Suprapubic skin (tissue), 4 donors: ENCODE data around the gene CCNB3. TPM values are rescaled to one million over a fixed set of nuclear protein-coding genes. Genes with fewer than 3 reads are reported as not detected.

Experiments used
- DNase-seq, 2 donors: peaks; one replicate each; pipeline ENCODE4 v3.0.0-alpha.2; 2019; ENCODE audit warnings: low spot score in 2 of 2
- H3K27ac ChIP-seq: fragments of 200-600 bp; sonication (generic); one replicate; pipeline ENCODE4 v1.5.1; 2019
- H3K27me3 ChIP-seq: fragments of 200-600 bp; sonication (generic); one replicate; pipeline ENCODE4 v1.5.1; 2019
- H3K36me3 ChIP-seq: fragments of 200-600 bp; sonication (generic); one replicate; pipeline ENCODE4 v1.5.1; 2019
- H3K4me1 ChIP-seq: fragments of 200-600 bp; sonication (generic); one replicate; pipeline ENCODE4 v1.5.1; 2019
- H3K4me3 ChIP-seq: fragments of 200-600 bp; sonication (generic); one replicate; pipeline ENCODE4 v1.5.1; 2019; ENCODE audit warnings: mild to moderate bottlenecking
- H3K9me3 ChIP-seq: fragments of 200-600 bp; sonication (generic); one replicate; pipeline ENCODE4 v1.5.1; 2019
- EP300 ChIP-seq: sonication (generic); formaldehyde crosslinking; IDR thresholded peaks from one replicate; pipeline ENCODE4 v1.6.1; 2017; ENCODE audit warnings: antibody characterized with exemption
- POLR2A ChIP-seq, 2 donors: fragments of 450-650 bp; IDR thresholded peaks; one replicate each; pipeline ENCODE4 v1.6.1; 2017; ENCODE audit warnings: antibody characterized with exemption in 2 of 2, mild to moderate bottlenecking in 2 of 2, moderate library complexity in 2 of 2
- POLR2AphosphoS5 ChIP-seq, 3 donors: sonication (generic); formaldehyde crosslinking; IDR thresholded peaks; one replicate each; pipeline ENCODE4 v1.6.1; 2017; ENCODE audit warnings: antibody characterized with exemption in 3 of 3
- WGBS: methylation state at CpG from one replicate; pipeline ENCODE4 v1.1.5; 2018; 5-methylcytosine and 5-hydroxymethylcytosine counted together
- total RNA-seq, 4 donors: library from RNA; depleted of rRNA; stranded (reverse); fragments of >200 nt; gene quantifications; one replicate each; pipeline ENCODE4 v1.1.0, GENCODE V29; 2016
- TF ChIP-seq, protein P1 (sequence below), 2 donors: fragments of 200-600 bp in 1 of 2; fragments of 450-650 bp in 1 of 2; sonication (generic) in 1 of 2; IDR thresholded peaks; one replicate each; pipeline ENCODE4 v1.5.1; 2016 to 2019; ENCODE audit warnings: antibody characterized with exemption in 2 of 2, mild to moderate bottlenecking in 1 of 2, moderate library complexity in 1 of 2

Gene CCNB3, protein sequence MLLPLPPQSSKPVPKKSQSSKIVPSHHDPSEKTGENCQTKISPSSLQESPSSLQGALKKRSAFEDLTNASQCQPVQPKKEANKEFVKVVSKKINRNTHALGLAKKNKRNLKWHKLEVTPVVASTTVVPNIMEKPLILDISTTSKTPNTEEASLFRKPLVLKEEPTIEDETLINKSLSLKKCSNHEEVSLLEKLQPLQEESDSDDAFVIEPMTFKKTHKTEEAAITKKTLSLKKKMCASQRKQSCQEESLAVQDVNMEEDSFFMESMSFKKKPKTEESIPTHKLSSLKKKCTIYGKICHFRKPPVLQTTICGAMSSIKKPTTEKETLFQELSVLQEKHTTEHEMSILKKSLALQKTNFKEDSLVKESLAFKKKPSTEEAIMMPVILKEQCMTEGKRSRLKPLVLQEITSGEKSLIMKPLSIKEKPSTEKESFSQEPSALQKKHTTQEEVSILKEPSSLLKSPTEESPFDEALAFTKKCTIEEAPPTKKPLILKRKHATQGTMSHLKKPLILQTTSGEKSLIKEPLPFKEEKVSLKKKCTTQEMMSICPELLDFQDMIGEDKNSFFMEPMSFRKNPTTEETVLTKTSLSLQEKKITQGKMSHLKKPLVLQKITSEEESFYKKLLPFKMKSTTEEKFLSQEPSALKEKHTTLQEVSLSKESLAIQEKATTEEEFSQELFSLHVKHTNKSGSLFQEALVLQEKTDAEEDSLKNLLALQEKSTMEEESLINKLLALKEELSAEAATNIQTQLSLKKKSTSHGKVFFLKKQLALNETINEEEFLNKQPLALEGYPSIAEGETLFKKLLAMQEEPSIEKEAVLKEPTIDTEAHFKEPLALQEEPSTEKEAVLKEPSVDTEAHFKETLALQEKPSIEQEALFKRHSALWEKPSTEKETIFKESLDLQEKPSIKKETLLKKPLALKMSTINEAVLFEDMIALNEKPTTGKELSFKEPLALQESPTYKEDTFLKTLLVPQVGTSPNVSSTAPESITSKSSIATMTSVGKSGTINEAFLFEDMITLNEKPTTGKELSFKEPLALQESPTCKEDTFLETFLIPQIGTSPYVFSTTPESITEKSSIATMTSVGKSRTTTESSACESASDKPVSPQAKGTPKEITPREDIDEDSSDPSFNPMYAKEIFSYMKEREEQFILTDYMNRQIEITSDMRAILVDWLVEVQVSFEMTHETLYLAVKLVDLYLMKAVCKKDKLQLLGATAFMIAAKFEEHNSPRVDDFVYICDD (N-terminal part only)
- total RNA-seq: 1 to 10 TPM in 1 of 4 donors, under 1 TPM in 3; 0.36 to 8.8 (median 0.82) TPM

DNA sequence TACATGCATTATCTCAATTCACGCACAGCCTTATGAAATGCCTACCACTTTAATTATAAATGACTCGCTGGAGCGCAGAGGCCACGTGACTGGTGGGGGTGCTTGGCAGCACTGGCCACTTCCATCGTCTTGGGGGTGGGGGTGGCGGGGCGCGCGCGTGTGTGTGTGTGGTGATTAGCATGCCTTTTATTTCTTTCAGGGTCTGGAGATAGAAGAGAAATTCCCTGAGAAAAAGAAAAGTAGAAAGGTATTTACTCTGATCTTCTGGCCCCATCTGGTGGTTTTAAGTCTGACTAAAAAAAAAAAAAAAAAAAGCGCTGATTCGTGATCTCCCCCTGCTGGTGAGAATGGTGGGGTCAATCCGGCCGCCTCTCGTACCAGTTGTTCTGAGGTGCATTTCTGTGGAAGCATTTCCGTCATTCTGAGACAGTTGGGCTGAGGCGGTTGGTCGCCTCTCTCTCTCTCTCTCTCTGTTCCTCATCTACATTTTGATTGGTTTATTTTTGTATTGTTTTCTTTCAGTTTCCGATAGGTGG, at the start of gene CCNB3:
Gene CCNB3, plus strand, starts transcription at position 402 of the 536 bp plus-strand sequence. CDS start 80,399 bp downstream, outside the sequence.
- H3K4me1 ChIP-seq: peaks cover 5% of the 10 kb centered on the region
- WGBS: 10% methylated on average over 19 of the region's 19 CpGs
- H3K36me3 ChIP-seq: no peaks in the 10 kb centered on the region
- H3K9me3 ChIP-seq: no peaks in the 10 kb centered on the region
- no peak for TF ChIP-seq POLR2A (IDR thresholded peaks at IDR 0.05)
- no peak for TF ChIP-seq EP300
- no peak for TF ChIP-seq POLR2AphosphoS5 (IDR thresholded peaks at IDR 0.05)
- TF ChIP-seq, protein P1, sequence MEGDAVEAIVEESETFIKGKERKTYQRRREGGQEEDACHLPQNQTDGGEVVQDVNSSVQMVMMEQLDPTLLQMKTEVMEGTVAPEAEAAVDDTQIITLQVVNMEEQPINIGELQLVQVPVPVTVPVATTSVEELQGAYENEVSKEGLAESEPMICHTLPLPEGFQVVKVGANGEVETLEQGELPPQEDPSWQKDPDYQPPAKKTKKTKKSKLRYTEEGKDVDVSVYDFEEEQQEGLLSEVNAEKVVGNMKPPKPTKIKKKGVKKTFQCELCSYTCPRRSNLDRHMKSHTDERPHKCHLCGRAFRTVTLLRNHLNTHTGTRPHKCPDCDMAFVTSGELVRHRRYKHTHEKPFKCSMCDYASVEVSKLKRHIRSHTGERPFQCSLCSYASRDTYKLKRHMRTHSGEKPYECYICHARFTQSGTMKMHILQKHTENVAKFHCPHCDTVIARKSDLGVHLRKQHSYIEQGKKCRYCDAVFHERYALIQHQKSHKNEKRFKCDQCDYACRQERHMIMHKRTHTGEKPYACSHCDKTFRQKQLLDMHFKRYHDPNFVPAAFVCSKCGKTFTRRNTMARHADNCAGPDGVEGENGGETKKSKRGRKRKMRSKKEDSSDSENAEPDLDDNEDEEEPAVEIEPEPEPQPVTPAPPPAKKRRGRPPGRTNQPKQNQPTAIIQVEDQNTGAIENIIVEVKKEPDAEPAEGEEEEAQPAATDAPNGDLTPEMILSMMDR (IDR thresholded peaks at IDR 0.05): peak; percentile 53 to 63
- DNase-seq: peak; percentile 75 to 83
- no peaks in the 10 kb centered on the region for H3K27me3 ChIP-seq
- H3K27ac ChIP-seq: no peak within 1 kb of the TSS
- peak within 1 kb of the TSS; percentile 28 for H3K4me3 ChIP-seq

DNA sequence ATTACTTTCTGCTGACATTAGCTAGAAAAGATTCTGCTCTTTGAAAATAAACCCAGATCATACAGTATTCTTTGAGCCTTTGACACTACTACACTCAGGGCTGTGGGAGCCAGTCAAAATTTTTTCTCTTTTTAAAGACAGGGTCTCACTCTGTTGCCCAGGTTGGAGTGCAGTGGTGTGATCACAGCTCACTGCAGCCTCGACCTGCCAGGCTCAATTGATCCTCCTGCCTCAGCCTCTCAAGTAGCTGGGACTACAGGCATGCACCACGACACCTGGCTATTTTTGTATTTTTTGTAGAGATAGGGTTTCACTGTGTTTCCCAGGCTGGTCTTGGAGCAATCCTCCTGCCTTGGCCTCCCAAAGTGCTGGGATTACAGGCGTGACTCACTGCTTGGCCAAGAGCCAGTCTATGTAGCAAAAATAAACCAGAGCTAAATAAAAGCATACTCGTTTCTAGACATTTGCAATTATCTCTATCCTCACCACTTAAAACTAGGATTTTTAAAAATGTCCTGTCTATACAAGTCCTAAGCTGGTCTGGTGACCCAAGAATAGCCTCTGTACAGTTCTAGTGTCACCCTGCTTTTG, 46.9 kb upstream of the CCNB3 start:
- WGBS: 34% methylated on average over 4 of the region's 4 CpGs

DNA sequence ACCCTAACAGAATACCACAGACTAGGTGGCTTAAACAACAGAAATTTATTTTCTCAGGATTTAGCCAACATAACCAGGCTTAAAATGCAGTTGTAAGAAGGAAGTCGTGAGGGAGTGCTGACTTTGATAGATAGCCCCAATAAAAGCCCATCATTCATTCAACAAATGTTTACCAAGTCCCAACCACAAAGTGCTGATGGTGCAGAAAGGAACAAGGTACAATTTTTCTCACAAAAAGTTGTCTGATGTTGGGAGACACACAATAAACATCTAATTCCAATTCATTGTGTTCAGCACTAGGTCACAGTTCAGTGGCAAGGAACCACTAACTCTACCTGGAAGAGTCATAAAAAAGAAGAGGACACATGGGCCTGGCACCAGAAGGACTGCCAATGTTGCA, 46.0 kb upstream of the CCNB3 start:
- Histone ChIP-seq H3K27me3 (no peaks in the 10 kb centered on the region), H3K4me3 (no peak overlapping the region), H3K27ac (no peak overlapping the region), H3K4me1 (no peaks in the 10 kb centered on the region), H3K9me3 (no peaks in the 10 kb centered on the region), H3K36me3 (no peaks in the 10 kb centered on the region)
- no peak for DNase-seq
- TF ChIP-seq, protein P1 (IDR thresholded peaks at IDR 0.05): no peak
- TF ChIP-seq POLR2AphosphoS5 (IDR thresholded peaks at IDR 0.05): no peak
- no peak for TF ChIP-seq POLR2A (IDR thresholded peaks at IDR 0.05)
- no peak for TF ChIP-seq EP300
- 18% methylated on average over 1 of the region's 1 CpG for WGBS

More for the DNA sequence above, 46.9 kb upstream of the CCNB3 start:
- Histone ChIP-seq H3K4me1 (no peaks in the 10 kb centered on the region), H3K4me3 (no peak overlapping the region), H3K27ac (no peak overlapping the region), H3K9me3 (no peaks in the 10 kb centered on the region), H3K27me3 (no peaks in the 10 kb centered on the region), H3K36me3 (no peaks in the 10 kb centered on the region)
- no peak for DNase-seq
- TF ChIP-seq, protein P1 (IDR thresholded peaks at IDR 0.05): no peak
- TF ChIP-seq POLR2AphosphoS5 (IDR thresholded peaks at IDR 0.05): no peak
- no peak for TF ChIP-seq POLR2A (IDR thresholded peaks at IDR 0.05)
- TF ChIP-seq EP300: no peak

DNA sequence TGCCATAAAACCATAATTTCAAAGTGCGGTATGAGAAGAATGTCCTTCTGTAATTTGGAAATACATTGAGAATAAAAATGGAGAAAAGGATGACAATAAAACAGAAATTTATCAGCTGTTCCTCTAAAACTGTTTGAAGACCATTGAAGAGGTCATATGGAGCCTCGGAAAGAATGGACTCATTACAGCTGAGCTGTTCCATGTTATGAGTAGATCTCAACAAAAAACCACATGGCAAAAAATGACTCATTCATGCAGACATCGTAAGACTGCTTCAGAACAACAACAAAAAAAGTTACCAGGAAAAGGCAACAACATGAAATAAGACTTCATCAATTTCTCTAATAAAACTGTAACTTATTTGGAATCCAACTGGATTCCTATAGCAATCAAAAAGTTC, 43.4 kb upstream of the CCNB3 start:
- Histone ChIP-seq H3K9me3 (no peaks in the 10 kb centered on the region), H3K27ac (no peak overlapping the region), H3K4me3 (no peak overlapping the region), H3K4me1 (no peaks in the 10 kb centered on the region), H3K27me3 (no peaks in the 10 kb centered on the region), H3K36me3 (no peaks in the 10 kb centered on the region)
- 63% methylated on average over 3 of the region's 3 CpGs for WGBS
- DNase-seq: no peak
- no peak for TF ChIP-seq EP300
- no peak for TF ChIP-seq POLR2A (IDR thresholded peaks at IDR 0.05)
- TF ChIP-seq, protein P1 (IDR thresholded peaks at IDR 0.05): no peak
- no peak for TF ChIP-seq POLR2AphosphoS5 (IDR thresholded peaks at IDR 0.05)
